G401.6 (cell line): Measurements from ENCODE around the gene CLPTM1L.

Experiments used
- FAIRE-seq: peaks from 2 replicates; lab custom pipeline; 2012; peaks lifted over from hg19 to GRCh38; lab: Jason Lieb, UNC

The CLPTM1L gene

GRCh38 chr5:1325870-1326531 is 18.9 kb downstream of the CLPTM1L start:
- FAIRE-seq: no peak

DNA sequence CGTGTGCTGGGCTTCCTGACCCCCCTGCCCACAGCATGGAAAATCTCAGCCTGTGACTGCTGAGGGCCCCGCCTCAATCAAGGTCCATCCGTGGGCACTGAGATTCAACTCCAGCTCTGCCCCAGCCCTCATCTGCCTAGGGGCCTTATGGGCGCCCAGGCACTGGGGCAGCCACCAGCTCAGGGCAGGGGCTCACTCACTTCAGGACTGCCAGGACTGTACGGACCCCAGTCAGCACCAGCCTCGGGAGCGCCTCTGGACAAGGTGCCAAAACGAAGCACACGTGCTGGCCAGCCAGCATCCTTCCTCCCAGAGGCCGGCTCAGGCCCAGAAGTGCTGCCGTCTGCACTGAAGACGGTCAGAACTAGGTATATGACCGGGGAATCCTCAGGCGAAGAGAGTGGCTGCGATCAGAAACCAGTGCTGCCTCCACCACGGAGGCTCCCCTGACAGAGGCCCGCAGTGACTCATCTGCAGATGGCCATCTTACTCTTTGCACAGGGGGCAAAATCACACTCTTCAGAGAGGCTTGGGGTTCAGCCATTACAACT is 19.6 kb downstream of the CLPTM1L start:
- no peak for FAIRE-seq

GRCh38 chr5:1324719-1325190 is 20.1 kb downstream of the CLPTM1L start:
- no peak for FAIRE-seq

DNA sequence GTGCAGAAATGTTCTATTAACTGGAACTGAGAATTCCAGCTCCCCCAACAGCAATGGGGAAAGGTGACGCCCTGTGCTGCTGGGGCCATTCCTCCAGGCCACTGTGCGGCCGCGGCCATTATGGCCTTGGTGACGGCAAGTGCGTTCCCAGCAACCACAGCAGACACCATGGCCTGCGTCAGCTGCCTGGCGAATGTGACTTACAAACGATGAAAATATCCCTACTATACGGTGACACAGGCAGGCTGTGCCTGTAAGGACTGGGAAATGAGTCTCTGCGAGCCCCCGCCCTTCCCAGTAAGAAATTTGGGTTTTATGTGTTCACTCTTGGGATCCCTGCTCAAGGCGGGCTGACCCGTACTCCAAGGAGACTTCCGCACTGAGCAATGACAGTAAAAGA is 20.6 kb downstream of the CLPTM1L start:
- no peak for FAIRE-seq

GRCh38 chr5:1323803-1324173 is 21.1 kb downstream of the CLPTM1L start:
- FAIRE-seq: no peak

- FAIRE-seq: no peak
Measured at GRCh38 chr5:1322955-1323802, 21.7 kb downstream of the CLPTM1L start.

DNA sequence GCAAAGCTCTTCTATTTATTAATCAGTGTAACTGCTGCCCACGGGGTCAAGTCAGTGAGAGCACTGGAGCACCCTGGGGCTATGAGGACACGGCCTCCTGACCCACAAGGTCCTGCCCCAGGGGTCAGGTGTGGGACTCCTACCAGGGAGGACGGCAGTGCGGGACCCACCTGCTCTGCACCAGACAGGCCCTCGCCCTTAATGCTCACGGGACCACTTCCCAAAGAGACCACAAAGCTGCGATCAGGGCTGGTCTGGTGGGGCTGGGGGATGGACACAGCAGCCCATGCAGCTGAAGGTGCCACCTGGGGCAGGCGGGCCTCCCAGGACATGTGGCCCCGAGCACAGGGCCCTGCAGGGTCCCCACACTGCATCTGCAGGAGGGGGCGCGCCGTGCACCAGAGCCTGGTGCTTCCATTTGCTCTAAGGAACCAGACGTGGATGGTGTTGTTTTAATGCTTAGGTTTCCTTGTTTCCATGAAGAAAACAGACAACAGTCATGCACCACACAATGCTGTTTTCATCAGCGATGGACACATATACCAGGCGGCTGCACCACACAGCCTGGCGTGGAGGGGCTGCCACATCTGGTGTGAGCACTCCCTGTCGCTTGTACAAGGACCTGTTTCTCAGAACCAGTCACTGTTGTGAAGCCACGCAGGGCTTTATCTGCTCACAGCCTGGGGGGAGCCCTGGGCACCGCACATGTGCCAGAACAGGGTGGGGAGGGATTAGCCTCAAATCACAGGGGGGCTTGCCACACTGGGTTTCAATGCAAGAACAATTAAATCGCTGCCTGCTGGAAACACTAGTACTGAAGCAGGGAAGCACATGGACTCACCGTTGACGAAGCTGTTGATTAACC is 22.6 kb downstream of the CLPTM1L start:
- no peak for FAIRE-seq

DNA sequence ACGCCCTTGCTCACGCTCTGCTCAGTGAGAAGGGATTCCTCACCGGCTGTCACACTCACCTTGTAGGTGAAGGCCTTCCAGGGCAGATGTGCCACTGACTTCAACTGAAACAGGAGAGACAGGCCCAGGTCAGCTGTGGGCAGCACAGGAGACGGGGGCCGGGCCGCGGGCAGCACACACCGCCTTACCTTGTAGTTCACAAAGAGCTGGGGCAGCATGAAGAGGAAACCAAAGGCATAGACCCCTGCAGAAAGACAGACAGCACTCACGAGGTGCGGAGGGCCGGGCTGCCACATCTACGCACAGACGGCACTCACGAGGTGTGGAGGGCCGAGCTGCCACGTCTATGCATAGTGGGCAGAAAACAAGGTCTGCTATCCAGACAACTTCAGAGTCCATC is 23.3 kb downstream of the CLPTM1L start:
- no peak for FAIRE-seq

DNA sequence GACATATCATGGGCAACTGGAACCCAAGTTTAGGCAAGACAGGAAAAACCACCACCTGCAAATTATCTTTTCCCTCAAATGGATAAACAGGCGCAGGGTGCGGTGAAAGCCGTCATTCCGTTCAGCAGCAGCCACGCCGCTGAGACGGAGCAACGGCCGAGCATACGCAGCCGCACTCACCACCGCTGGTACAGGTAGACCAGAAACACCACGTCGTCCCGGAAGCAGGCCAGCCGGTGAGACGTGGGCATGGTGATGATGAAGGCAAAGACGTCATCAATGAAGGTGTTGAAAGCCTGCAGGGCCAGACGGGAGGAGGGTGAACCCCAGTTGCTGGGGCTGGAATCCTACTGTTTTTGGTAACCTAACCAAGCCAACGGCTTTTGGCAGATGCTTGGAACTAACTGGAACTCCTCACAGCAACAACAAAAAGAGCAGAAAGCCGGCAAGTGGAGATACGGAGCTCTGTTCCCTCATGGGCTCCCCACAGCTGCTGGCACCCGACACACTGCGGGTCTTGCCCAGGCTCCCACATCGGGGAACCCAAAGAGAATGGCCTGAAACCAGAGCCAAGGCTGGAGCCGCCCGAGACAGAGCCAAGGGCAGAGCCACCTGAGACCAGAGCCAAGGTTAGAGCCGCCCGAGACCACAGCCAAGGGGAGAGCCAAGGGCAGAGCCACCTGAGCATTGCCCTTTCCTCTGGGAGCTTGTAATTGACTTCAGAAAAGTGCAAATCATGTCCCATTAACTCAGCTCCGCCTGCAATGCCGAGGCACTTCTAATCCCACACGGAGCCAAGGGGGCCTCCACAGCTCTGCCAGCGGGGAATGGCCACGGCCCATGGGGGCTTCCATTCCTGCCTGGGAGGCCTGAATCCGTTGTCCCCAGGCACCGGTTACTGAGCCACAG is 24.2 kb downstream of the CLPTM1L start:
- FAIRE-seq: no peak

- no peak for FAIRE-seq
Measured at GRCh38 chr5:1319436-1320256, 25.3 kb downstream of the CLPTM1L start.

DNA sequence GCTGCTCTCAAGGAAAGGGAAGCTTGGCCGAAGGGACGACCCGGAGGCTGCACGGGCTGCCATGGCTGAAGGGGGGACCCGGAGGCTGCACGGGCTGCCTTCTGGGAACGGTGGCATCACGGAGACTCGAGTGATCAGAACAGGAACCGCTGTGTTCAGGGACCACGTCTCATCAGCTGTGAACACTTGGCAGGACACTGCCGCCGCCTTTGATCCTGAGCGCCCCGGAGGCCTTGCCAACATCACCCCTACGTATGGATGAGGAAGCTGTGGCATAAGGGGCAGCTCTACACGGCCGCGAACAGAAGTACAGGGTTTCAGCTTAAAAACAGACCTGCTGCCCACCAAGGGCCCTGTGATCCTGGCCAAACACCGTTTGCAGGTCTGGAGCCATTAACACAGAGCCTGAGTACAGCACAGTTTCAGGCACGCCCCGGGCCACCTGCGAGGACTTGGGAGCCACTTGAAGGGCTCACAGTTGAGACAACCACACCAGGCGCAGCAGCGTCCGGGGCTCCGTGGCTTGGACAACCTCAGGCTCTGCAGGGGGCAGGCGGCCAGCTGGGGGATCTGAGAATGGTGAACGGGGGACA is 26.1 kb downstream of the CLPTM1L start:
- no peak for FAIRE-seq

- no peak for FAIRE-seq
Measured at GRCh38 chr5:1317921-1318565, 26.9 kb downstream of the CLPTM1L start.

GRCh38 chr5:1316588-1317340 is 28.1 kb downstream of the CLPTM1L start:
- no peak for FAIRE-seq

- no peak for FAIRE-seq
Measured at GRCh38 chr5:1315709-1316587, 29.0 kb downstream of the CLPTM1L start.

DNA sequence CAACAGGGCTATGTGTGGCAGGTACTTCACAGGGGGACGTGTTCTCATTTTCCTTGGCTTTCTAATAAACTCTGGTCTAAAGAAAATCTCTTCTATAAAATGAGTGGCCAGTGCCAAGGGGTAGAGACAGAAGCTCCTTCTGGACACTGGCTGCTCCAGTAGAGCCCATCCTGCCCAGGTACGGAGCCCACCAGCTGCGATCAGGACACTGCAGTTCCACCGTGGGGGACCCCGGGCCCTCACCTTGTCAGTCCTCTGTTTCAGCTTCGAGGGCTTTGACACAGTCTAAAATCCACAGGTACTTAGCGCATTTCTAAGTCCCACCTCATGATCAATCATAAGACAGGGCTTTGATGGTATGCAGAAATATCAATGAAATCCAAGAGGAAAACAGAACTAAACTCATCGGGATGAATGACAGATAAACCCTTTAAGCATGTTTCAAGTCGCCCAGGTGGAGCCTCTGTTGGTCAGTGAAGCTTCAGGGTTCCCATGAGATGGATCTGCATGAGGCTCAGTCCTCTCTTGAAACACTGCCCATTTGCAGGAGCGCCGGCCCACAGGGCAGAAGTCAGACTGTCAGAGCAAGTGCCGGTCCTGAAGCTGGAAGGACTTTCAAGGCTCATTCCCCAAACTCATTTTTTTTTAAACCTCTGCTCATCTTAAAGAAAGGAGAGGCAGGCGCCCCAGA is 29.7 kb downstream of the CLPTM1L start:
- FAIRE-seq: no peak

DNA sequence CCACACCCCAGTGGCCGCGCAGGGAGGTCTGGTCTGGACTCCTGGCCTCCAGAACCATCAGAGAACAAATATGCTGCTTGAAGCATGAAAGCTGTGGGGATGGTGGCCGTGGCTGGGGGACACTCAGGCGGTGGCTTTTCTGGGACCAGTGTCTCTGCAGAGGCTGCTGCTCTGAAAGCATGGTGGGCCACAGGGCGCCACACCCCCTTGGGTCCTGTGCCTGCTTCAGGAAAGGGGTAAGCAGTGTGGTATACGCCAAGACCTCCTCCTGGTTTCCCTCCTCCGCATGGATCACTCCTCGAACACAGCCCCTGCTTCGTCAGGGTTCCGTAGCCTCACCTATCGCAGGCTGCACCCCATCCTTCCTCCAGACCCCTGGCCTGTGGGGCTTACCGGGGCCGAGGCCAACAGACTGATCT is 30.3 kb downstream of the CLPTM1L start:
- FAIRE-seq: no peak
